Stimulated activated CD8-positive, alpha-beta memory T cell treated with anti-CD3 and anti-CD28 coated beads, Interleukin-12 subunit alpha, Interleukin-12 subunit beta, amount 100 ng/mL, for 4 hours (primary cell): Measurements from ENCODE around the gene HSPG2.

ENCODE experiments used
- DNase-seq: peaks from one replicate; pipeline ENCODE4 v3.0.0-alpha.2; 2020; ENCODE audit warnings: low read depth

The HSPG2 gene

DNA sequence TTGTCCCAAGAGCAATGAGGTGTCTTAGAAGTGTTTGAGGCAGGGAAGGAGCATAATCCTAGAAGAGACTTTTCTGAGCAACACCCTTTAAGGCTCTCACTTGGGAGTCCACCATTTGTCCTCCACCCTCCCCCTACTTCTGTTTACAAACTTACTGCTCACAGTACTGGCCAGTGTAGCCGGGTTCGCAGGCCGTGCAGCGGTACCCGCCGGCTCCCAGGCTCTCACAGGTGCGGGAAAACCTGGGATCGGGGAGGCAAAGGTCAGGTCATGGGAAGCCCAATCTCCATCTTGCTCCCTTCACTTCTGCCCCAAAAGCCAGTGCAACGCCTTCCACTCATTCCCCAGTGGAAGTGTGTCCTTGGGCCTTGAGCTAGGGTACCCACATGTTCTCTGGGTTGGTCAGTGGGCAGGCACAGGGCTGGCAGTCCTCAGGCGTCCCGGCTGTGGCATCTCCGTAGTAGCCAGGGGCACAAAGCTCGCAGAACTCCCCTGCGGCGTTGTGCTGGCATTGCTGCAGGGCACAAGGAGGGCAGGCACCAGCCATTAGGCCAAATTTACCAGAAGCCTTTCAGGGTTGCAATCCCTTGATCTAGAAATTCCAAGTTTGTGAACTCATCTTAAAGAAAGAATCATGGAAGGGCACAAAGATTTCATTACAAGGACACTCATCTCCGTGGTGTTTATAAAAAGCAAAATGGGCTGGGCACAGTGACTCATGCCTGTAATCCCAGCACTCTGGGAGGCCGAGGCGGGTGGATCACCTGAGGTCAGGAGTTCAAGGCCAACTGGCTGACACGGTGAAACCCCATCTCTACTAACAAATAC is 75.3 kb downstream of the HSPG2 start:
- DNase-seq = no peak

DNA sequence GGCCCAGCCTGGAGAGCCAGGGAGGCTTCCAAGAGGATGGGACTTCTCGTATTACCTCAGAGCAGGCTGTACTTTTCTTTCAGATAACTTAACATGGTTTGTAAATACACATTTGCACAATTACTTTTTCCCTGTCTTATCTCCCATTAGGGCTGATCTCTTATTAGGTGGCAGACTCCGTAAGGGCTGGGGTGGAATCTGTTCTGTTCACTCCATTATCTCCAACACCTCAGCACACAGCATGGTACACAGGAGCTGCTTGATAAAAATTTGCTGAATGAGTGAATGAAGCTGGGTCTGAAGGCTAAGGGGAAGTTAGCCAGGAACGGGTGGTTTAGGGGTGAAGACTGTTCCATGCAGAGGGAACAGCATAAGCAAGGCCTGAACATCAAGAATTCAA is 76.1 kb downstream of the HSPG2 start:
- DNase-seq = no peak

DNA sequence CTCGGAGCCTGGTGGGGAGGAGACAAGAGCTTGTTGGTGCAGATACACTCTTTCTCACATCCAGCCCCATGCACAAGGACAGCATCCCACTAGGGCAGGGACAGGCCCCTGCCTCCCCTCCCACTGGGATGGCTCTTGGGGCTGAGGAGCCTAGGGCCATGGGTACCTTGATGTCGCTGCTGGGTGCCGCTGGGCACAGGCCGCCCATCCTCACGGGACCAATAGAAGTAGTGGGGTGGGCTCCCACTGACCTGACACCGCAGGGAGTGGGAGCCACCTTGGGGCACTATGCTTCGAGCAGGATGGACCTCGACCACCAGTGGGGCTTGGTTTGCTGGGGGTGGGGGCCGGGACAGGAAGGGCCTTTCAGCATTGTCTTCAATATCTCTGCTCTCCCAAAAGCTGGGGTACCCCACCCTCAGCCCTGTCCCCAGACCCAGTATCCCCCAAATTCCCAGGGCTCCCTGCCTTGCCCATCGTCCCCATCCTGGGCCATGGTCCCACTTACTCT is 77.4 kb downstream of the HSPG2 start:
- no peak for DNase-seq

DNA sequence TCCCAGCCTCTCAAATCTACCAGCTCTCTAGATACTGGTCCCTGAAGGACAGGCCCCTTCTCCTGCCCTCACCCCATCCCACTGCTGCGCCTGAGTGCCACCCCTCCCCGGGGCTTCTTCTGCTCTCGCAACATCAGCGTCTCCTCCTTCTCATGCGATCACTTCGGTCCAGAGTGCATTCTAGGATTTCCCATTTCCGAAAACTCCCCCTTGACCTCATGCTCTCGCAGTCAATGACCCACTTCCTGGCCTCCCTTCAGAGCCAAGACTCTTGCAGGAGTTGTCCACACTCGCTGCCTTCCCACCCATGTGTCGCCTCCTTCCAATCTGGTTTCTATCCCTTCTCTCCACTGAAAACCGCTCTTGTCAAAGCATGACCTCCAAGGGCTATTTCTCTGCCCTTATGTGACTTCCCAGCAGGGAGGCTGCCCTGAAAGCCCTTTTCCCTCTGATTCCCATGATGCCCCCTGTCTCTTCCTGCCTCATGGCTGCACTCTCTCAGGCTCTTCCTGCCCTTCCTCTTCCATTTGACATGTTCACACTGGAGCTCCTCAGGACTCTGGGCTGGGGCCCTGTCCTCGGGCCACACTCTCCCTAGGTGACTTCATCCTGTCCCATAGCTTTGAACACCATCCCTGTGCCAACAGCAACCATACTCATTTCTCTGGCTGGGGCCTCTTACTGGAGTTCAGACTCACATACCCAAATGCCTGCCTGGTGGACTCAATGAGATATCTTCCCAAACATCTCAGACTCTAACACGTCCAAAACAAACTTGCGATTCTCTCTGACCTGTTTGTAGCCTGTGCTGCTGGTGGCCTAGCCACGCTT is 79.1 kb downstream of the HSPG2 start:
- DNase-seq = no peak

DNA sequence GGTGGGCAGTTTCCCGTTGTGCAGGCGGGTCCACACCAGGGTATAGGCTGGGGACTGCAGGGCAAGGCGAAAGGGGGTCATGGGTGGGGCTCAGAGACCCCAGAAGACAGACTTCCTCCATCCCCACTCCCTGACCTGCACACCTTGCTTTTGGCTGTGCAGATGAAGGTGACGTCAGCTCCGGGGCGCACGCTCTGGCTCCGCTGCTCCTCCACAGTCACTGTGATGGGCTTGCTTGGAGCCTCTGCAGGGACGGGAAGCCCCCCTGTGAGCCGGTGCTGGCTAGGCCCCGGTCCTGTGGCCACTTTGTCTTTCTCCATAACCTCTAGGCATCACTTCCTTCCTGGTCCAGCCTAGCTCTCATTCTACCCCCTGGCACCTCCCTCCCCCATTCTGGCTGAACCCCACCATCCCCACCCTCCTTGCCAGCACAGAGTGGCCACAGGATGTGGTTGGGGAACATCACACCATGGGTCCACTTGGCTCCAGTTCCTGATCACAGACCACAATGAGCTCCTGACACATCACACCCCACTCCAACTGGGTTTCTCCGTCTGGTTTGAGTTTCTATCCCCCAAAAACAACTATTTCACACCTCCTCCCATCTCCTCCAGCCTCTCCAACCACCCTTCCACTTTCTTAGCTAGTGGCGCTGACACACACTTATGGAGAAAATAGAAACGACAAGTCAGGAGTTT is 79.8 kb downstream of the HSPG2 start:
- no peak for DNase-seq

DNA sequence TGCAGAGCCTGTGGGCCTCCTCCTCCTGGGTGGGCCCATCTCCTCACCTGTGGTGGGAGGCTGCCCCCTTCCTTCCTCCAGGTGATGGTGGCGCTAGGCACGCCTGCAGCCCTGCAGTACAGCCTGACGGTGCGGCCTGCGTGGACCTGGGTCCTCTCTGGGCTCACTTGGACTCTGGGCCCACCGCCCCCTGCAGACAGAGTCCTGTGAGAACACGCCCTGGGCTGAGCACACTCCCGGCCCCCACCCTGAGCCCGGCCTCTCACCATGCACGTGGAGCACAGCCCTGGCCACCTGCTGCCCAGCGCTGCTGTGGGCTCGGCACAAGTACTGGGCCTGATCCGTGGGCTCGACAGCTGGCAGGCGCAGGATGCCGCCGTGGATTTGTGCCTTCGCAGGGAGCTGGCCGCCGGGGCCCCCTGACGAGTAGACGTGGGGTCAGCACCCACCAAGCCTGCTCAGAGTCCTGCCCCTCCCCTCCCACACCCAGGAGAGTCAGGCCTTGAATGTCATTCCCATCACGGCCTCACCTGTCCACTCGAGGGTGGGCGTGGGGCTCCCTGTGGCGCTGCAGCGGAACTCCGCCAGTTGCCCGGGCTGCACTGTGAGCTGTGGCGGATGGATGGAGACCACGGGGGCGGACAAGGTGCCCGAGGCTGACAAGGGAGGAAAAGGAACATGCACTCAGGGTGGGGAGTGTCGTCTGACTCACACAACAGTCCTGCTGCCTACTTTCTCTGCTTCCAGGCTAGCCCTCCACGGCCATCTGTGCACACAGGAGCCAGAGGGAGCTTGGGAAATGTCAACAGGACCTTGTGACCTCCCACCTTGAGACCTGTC is 81.6 kb downstream of the HSPG2 start:
- no peak for DNase-seq

DNA sequence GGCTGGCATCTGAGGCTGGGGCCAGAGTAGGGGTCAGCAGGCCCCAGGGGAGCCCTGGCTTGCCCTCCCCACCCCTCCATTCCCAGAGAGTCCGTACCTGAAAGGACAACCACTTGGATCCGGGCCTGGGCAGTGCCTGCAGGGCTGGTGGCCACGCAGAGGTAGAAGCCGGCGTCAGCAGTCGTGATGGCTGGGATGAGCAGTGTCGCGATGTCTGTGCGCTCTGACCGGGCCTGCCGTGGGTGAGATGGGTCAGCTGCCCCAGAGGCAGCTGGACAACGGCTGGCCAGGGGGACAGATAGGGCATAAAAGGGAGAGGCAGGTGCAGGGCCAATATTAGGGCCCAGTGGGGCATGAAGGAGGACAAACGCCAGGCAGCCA is 82.4 kb downstream of the HSPG2 start:
- DNase-seq = no peak

DNA sequence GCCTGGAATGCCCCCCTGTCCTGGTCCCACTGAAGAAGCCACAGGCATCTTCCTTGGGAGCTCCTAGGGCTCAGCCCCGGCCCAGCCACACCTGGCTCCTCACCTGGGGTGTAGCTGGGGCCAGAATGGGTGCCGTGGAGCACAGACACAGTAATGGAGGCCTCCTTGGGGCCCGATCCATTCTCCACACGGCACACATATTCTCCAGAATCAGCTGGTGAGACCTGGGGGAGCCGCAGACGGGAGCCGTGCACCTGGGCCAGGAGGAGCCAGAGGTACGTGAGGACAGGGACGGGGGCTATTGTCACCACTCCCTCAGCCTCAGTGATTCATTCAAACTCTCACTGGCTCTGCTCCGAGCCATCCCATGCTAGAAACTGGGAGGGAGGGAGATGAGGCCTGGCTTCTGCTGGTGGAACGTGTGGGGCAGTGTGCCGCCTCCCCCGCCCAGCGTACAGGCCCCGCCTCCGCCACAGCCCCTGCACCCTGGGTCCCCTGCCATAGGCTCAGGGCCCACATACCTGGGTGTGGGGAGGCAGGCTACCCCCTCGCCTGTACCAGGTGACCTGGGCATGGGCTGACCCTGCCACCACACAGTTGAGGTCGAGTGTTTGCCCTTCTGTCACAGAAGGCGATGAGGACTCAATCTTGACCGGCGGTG is 82.9 kb downstream of the HSPG2 start:
- DNase-seq = no peak

DNA sequence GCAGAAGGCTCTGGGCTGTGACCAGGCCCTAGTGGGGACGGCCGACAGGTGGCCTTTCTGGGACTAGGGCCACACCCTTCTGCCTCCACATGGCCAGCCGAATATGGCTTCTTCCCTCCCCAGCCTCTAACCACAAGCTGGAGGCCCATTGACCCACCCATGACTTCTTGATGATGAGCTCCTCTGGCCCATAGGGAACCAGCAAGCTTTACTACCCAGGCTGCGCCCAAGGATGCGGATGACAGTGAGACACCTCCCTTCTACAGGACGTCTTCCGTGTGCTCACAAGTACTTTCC is 84.0 kb downstream of the HSPG2 start:
- DNase-seq = no peak

DNA sequence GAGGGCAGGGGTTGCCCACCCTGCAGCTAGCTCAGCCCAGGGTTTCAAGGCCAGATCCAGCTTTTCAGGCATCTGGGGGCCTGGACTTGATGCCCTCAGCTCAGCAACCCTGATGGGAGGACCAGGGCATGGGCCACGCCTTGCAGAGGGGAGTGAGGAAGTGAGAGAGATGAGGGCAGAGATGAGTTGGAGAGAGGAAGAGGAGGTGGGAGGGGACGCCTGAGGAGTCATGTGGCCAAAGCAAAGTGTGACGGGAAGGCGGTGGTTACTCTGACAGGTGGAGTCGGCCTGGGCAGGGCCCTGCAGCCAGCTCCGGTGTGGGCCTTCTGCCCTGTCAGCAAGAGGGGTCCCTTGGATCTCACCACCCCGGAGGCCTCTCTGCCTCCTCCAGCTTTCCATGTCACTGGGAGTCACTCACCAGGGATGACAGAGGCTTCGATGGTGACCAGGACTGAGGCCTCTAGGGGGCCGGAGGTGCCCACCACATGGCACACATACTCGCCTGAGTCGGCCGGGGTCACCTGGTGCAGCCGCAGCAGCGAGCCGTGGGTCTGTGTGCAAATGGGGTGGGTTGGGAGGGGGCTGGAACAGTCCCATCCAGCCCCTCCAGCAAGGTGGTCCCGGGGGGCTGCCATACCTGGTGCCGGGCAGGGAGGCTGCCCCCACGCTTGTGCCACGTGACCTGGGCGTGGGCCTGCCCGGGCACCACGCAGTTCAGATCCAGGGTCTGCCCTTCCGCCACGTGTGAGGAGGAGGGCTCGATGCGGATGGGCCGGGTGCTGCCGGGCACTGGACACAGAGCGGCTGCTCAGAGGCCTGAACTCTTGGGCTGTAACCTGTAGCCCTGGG is 84.6 kb downstream of the HSPG2 start:
- DNase-seq = no peak

DNA sequence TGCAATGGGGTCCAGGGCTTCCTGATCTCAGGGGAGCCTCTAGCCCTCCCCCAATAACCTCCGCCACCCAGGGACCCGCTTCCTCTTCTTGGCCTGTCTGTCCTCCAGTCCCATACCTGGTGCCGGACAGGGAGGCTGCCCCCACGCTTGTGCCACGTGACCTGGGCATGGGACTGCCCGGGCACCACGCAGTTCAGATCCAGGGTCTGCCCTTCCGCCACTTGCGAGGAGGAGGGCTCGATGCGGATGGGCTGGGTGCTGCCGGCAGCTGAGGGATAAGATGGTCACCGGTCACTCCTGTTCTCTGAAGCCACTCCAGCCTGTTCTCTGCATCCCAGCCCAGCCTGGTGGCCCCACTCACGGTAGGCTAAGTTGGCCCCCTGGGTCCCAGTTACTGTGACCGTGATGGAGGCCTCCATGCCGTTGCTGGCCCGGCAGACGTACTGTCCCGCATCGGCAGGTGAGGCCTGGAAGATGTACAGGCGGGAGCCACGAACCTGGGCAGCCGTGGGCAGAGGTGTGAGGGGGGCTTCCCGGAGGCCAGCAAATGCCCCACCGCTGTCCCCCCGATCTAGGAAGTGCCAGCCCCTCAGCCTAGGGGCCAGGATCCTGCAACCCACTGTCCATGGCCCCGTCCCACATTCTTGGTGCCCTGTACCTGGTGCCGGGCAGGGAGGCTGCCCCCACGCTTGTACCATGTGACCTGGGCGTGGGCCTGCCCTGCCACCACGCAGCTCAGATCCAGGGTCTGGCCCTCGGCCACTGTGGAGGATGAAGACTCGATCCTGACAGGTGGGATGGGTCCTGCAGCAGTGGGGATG is 85.5 kb downstream of the HSPG2 start:
- no peak for DNase-seq

DNA sequence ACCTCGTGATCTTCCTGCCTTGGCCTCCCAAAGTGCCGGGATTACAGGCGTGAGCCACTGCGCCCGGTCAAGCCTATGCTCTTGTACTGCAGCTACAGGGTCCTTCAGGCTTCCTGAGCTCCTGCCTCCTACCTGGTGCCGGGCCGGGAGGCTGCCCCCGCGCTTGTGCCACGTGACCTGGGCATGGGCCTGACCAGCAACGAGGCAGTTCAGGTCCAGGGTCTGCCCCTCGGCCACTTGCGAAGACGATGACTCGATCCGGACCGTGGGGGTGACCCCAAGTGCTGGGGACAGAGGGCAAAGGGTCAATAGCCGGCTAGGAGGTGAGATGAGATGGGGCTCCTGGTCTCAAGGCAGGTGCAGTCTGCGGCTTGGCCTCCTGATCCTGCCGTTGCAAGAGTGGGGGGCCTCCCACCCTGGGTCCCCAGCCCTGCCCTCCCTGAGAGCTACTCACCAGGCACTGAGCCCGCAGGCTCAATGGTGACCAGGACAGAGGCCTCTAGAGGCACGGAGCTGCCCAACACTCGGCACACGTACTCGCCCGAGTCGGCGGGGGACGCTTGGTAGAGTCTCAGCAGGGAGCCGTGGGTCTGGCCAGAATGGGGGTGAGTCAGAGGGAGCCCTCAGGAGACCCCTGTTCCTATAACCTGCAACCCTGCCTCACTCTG is 87.1 kb downstream of the HSPG2 start:
- DNase-seq = no peak

DNA sequence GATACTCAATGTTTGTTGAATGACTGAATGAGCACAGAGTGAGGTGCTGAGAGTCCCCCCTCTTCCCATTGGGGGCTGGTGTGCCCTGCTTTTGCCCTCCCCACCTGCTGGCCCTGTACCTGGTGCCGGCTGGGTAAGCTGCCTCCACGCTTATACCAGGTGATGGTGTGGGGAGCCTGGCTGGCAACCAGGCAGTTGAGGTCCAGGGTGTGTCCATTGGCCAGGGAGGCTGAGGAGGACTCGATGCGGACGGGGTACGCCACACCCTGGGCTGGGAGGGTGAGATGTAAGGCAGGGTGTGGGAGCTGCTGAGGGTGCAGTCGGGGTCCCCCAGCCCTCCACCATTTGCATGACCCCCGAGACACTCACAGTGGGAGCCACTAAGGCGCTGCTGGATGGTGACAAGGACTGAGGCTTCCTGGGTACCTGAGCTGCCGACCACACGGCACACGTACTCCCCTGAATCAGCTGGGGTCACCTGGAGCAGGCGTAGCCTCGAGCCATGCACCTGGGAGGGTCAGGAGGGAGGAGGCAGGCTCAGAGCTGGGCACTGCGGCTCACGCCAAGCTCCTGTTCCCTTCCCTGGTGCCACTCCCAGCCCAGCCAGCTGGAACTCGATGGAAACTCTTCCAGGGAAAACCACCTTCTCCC is 88.5 kb downstream of the HSPG2 start:
- no peak for DNase-seq

DNA sequence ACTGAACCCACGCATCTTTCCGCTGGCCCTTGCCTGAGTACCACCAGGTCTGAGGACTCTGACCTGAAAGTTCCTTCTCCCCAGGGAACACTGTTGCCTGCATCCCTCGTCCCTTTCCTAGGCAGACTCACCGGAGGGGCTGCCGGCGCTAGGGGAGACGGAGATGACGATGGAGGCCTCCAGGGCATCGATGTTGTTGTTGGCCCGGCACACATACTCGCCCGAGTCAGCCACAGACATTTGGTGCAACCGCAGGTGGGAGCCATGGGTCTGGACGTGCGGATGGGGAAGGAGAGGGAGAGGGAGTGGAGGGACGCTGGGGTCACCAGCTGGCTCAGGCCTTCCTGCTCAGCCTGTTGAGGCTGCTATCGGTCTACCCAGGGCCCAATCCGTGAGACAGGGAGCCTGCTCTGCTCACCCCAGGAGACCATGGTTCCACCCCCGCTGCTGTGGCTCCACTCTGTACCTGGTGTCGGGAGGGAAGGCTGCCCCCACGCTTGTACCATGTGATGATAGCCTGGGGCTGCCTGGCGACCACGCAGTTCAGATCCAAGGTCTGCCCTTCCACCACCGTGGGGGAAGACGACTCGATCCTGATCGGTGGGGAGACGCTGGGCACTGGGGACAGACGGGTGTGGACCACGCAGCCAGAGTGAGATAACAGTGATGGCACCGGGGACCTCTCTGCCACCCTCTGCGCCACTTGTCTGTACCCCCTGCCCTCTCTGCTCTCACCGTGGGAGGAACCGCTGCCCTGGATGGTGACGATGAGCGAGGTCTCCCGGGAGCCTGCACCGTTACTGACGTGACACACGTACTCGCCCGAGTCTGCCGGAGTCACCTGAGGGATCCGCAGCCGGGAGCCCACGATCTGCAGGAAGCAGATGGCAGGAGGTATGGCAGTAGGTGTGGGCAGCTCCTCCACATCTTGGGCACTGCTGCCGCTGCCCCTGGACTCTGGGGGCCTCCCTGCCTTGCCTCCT is 89.6 kb downstream of the HSPG2 start:
- no peak for DNase-seq

DNA sequence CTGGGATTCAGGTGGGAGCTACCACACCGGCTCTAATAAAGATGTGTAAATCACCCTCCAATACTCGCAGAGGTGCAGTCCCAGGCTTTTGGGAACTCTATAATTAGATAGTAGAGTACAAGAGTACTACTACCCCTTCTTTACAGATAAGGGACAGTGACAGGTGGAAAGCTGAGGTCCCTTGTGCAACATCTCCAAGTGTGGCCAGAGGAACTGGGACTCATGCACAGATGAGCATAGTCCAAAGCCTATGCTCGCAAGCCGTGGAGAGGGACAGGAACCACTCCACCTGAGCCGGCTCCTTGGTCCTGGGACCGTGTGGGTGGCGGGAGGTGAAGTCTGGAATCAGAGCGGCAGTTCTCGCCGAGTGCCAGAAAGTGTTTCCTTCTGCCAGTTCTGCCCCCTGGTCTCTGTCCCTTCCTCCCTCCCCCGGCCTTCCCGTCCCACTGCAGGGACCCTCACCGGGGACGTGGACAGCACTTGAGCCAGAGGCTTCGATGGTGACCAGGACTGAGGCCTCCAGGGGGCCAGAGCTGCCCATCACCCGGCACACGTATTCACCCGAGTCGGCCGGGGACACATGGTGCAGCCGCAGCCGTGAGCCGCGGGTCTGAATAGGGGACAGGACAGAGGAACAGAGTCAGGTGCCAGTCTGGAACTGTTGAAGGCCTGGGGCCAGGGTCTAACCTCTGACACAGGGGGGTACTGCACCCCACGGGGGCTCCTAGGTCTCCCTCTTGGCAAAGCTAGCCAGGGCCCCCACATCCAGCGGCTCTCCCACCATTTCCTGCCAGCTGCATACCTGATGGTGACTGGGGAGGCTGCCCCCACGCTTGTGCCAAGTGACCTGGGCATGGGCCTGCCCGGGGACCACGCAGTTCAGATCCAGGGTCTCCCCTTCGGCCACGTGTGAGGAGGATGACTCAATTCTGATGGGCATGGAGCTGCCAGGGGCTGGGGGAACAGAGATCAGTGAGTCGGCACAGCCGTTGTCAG is 91.2 kb downstream of the HSPG2 start:
- DNase-seq = no peak

DNA sequence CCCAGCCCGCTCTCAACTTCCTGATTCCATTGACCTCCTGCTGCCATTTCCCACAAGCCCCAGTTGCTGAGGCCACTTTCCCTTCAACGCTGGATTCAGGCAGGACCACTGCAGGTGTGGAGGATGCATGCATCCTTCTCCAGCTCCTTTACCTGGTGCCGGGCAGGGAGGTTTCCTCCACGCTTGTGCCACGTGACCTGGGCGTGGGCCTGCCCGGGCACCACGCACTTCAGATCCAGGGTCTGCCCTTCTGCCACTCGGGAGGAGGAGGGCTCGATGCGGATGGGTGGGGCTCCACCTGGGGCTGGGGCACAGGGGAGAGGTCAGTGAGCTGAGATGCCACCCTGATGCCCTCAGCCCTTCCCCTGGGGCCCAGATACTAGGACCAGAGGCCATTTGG is 93.1 kb downstream of the HSPG2 start:
- DNase-seq = no peak
